ENCODE measurements around the gene DCLK1. TPM values are rescaled to one million over a fixed set of nuclear protein-coding genes. Genes with fewer than 3 reads are reported as not detected.

The DCLK1 gene
- total and polyA plus RNA-seq, 9 donors = 3.3 to 37.0 (median 20.7) TPM

GRCh38 chr13:35884211-35884760 is 246.9 kb downstream of the DCLK1 start:
- TF ChIP-seq POLR2A (IDR thresholded peaks at IDR 0.05) = no peak
- no peak for TF ChIP-seq CTCF (IDR thresholded peaks at IDR 0.05)
- no peak for TF ChIP-seq EP300 (IDR thresholded peaks at IDR 0.05)
- H3K27ac ChIP-seq = no peak overlapping the region
- H3K27me3 ChIP-seq = no peaks in the 10 kb centered on the region
- H3K9me3 ChIP-seq = no peaks in the 10 kb centered on the region
- intact Hi-C loops (cut with DNase I) = no loop called here
- no peaks in the 10 kb centered on the region for H3K36me3 ChIP-seq
- 61 to 74% (median 71%) methylated on average over 4 of the region's 4 CpGs for WGBS, 3 donors
- no peak for DNase-seq
- no peaks in the 10 kb centered on the region for H3K4me1 ChIP-seq (ENCODE audit: insufficient read depth)
- H3K4me3 ChIP-seq = no peak overlapping the region

- no peak for DNase-seq
- Histone ChIP-seq H3K4me3 (no peak overlapping the region), H3K4me1 (ENCODE audit: insufficient read depth) (no peaks in the 10 kb centered on the region), H3K9me3 (no peaks in the 10 kb centered on the region), H3K27ac (no peak overlapping the region), H3K36me3 (no peaks in the 10 kb centered on the region), H3K27me3 (no peaks in the 10 kb centered on the region)
- TF ChIP-seq EP300 (IDR thresholded peaks at IDR 0.05) = no peak
- no peak for TF ChIP-seq CTCF (IDR thresholded peaks at IDR 0.05)
- TF ChIP-seq POLR2A (IDR thresholded peaks at IDR 0.05) = no peak
- 50 to 67% (median 57%) methylated on average over 10 of the region's 10 CpGs for WGBS, 3 donors
- intact Hi-C loops (cut with DNase I) = no loop called here
Measured at GRCh38 chr13:35882722-35883497, 248.3 kb downstream of the DCLK1 start.

GRCh38 chr13:35881360-35881759 is 249.8 kb downstream of the DCLK1 start:
- intact Hi-C loops (cut with DNase I) = no loop called here
- 44 to 81% (median 67%) methylated on average over 1 of the region's 1 CpG for WGBS, 3 donors
- Histone ChIP-seq H3K4me1 (ENCODE audit: insufficient read depth) (no peaks in the 10 kb centered on the region), H3K36me3 (no peaks in the 10 kb centered on the region), H3K27ac (no peak overlapping the region), H3K4me3 (no peak overlapping the region), H3K9me3 (no peaks in the 10 kb centered on the region), H3K27me3 (no peaks in the 10 kb centered on the region)
- TF ChIP-seq EP300 (IDR thresholded peaks at IDR 0.05) = no peak
- TF ChIP-seq CTCF (IDR thresholded peaks at IDR 0.05) = no peak
- DNase-seq = no peak

DNA sequence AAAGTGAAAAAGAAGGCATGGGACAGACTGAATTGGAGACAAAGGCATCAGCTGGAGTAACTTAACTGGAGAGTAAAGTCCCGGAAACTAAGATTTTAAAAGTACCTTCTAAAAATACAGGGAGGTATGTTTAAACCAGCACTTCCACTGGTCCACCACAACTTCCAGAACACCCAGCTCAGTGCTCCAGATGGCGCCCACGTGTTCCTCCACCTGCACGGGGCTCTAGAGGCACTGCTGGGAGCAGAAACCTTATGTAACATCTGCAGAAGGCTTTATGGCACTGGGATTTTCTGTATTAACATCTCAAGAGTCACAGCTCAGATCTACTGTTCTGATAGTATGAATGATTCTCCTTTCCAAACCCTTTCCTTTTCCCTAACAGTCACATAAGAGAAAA is 252.1 kb downstream of the DCLK1 start:
- H3K9me3 ChIP-seq = no peaks in the 10 kb centered on the region
- no peaks in the 10 kb centered on the region for H3K27me3 ChIP-seq
- no peak for TF ChIP-seq EP300 (IDR thresholded peaks at IDR 0.05)
- TF ChIP-seq CTCF (IDR thresholded peaks at IDR 0.05) = no peak
- TF ChIP-seq POLR2A (IDR thresholded peaks at IDR 0.05) = no peak
- H3K4me3 ChIP-seq = no peak overlapping the region
- no peaks in the 10 kb centered on the region for H3K36me3 ChIP-seq
- H3K27ac ChIP-seq = no peak overlapping the region
- DNase-seq = no peak
- no peaks in the 10 kb centered on the region for H3K4me1 ChIP-seq (ENCODE audit: insufficient read depth)
- WGBS, 3 donors = 73 to 85% (median 83%) methylated on average over 4 of the region's 4 CpGs
- intact Hi-C loops (cut with DNase I) = no loop called here
